GM23248 (cell line): ENCODE data around the gene SGK1. TPM values are rescaled to one million over a fixed set of nuclear protein-coding genes. Genes with fewer than 3 reads are reported as not detected.
A peak's percentile ranks its signal among the peaks of the same experiment; 100 is the strongest.

Source experiments
- DNase-seq: peaks from one replicate; pipeline ENCODE4 v3.0.0-alpha.2; 2015
- H2AFZ ChIP-seq: fragments of 200-600 bp; sonication (generic); 2 replicates; pipeline ENCODE4 v1.6.1; 2016; ENCODE audit warnings: antibody characterized with exemption
- H3F3A ChIP-seq: fragments of 200-600 bp; sonication (generic); 2 replicates; pipeline ENCODE4 v1.6.1; 2016; ENCODE audit warnings: mild to moderate bottlenecking, antibody characterized with exemption, mixed run types; ENCODE audit not compliant: insufficient read depth
- H3K27ac ChIP-seq: fragments of 200-600 bp; sonication (generic); 2 replicates; pipeline ENCODE4 v1.5.1; 2016; ENCODE audit warnings: mild to moderate bottlenecking
- H3K27me3 ChIP-seq: fragments of 200-600 bp; sonication (generic); replicated peaks from 2 replicates; pipeline ENCODE4 v1.6.1; 2016; ENCODE audit warnings: mild to moderate bottlenecking; ENCODE audit not compliant: insufficient read depth
- H3K36me3 ChIP-seq: fragments of 200-600 bp; sonication (generic); 2 replicates; pipeline ENCODE4 v1.6.1; 2016; ENCODE audit warnings: low read depth, mild to moderate bottlenecking
- H3K4me1 ChIP-seq: fragments of 200-600 bp; sonication (generic); 2 replicates; pipeline ENCODE4 v1.6.1; 2016; ENCODE audit warnings: mild to moderate bottlenecking; ENCODE audit not compliant: insufficient read depth
- H3K4me2 ChIP-seq: fragments of 200-600 bp; sonication (generic); one replicate; pipeline ENCODE4 v1.6.1; 2016; ENCODE audit warnings: mild to moderate bottlenecking; ENCODE audit not compliant: unreplicated experiment
- H3K4me3 ChIP-seq: fragments of 200-600 bp; sonication (generic); 2 replicates; pipeline ENCODE4 v1.5.1; 2016; ENCODE audit warnings: mild to moderate bottlenecking
- H3K79me2 ChIP-seq: fragments of 200-600 bp; sonication (generic); 2 replicates; pipeline ENCODE4 v1.6.1; 2016; ENCODE audit warnings: mild to moderate bottlenecking; ENCODE audit not compliant: insufficient read depth
- H3K9ac ChIP-seq: fragments of 200-600 bp; sonication (generic); 2 replicates; pipeline ENCODE4 v1.6.1; 2016; ENCODE audit warnings: mild to moderate bottlenecking
- H3K9me2 ChIP-seq: fragments of 200-600 bp; sonication (generic); 2 replicates; pipeline ENCODE4 v1.6.1; 2016; ENCODE audit warnings: mixed run types, mild to moderate bottlenecking, moderate library complexity; ENCODE audit not compliant: insufficient read depth
- H3K9me3 ChIP-seq: fragments of 200-600 bp; sonication (generic); one replicate; pipeline ENCODE4 v1.6.1; 2017; ENCODE audit warnings: low read depth
- H4K20me1 ChIP-seq: fragments of 200-600 bp; sonication (generic); 2 replicates; pipeline ENCODE4 v1.6.0; 2016; ENCODE audit not compliant: insufficient read depth
- EZH2 ChIP-seq: fragments of 200-600 bp; sonication (generic); IDR thresholded peaks from 2 replicates; pipeline ENCODE4 v1.6.1; 2018; ENCODE audit warnings: antibody characterized with exemption, mild to moderate bottlenecking; ENCODE audit not compliant: insufficient read depth, poor library complexity, severe bottlenecking
- EZH2phosphoT487 ChIP-seq: fragments of 200-600 bp; sonication (generic); IDR thresholded peaks from 2 replicates; pipeline ENCODE4 v1.6.1; 2018; ENCODE audit warnings: antibody characterized with exemption, moderate library complexity, mild to moderate bottlenecking, low read depth; ENCODE audit not compliant: insufficient read depth
- WGBS, 2 experiments: methylation state at CpG; one replicate each; pipeline ENCODE4 v1.1.6; 2015 to 2017; ENCODE audit warnings: low lambda C conversion rate in 2 of 2, low coverage in 1 of 2; ENCODE audit errors: missing lambda C conversion rate in 2 of 2; 5-methylcytosine and 5-hydroxymethylcytosine counted together
- in situ Hi-C: fragments of 300-500 bp; cut with MboI; formaldehyde crosslinking; loops from 2 replicates; pipeline ENCODE4 v1.15.0; 2020
- polyA plus RNA-seq: library from polyadenylated mRNA; unstranded; fragments of >200 nt; fragmentation: Nextera tagmentation; extraction: Ambion mirVana; gene quantifications from 2 replicates; pipeline ENCODE4 v1.2.1, GENCODE V29; 2016
- small RNA-seq: library from RNA; depleted of rRNA; stranded (forward); fragments of <200 nt; gene quantifications from one replicate; pipeline ENCODE3, GENCODE V24; 2014; ENCODE audit warnings: low read depth, low replicate concordance
- total RNA-seq: library from RNA; depleted of rRNA; stranded (reverse); fragments of >200 nt; shearing (Covaris generic); gene quantifications from 2 replicates; pipeline ENCODE4 v1.2.3, GENCODE V29; 2014

SGK1 gene
- total and polyA plus RNA-seq, 2 experiments from 2014 or later: 134 to 228 TPM

- no peaks in the 10 kb centered on the region for H3K9me2 ChIP-seq
- H3K9me3 ChIP-seq: no peaks in the 10 kb centered on the region
- no peak for TF ChIP-seq EZH2phosphoT487
- no peak for TF ChIP-seq EZH2
- H3K9ac ChIP-seq: no peak overlapping the region
- in situ Hi-C loops: loop anchor here (25.0 kb wide), 1 partner anchor 1309 kb away; no protein-coding TSS in a partner anchor
- H3K27ac ChIP-seq: no peak overlapping the region
- H2AFZ ChIP-seq: no peak overlapping the region
- H4K20me1 ChIP-seq: no peaks in the 10 kb centered on the region
- no peaks in the 10 kb centered on the region for H3K36me3 ChIP-seq
- H3K4me3 ChIP-seq: no peak overlapping the region
- H3K79me2 ChIP-seq: no peaks in the 10 kb centered on the region
- H3K4me2 ChIP-seq: no peak overlapping the region
- H3K4me1 ChIP-seq: no peaks in the 10 kb centered on the region
- DNase-seq: no peak
- 0 out of 2 replicates have a peak, but pooled peaks cover 3% of the 10 kb centered on the region for H3F3A ChIP-seq
- no peaks in the 10 kb centered on the region for H3K27me3 ChIP-seq
- WGBS, 2 experiments: 46 to 50% methylated on average over 1 of the region's 1 CpG
These were observed 189.8 kb downstream of the SGK1 start for GRCh38 chr6:134128146-134128545.

- in situ Hi-C loops: no loop called here
- Histone ChIP-seq H3K4me3 (0 out of 2 replicates have a peak overlapping the region, but pooled peaks have one; percentile 26), H2AFZ (peak overlapping the region; percentile 60), H3F3A (0 out of 2 replicates have a peak, but pooled peaks cover 3% of the 10 kb centered on the region), H3K4me2 (peak overlapping the region; percentile 38), H3K36me3 (no peaks in the 10 kb centered on the region), H3K27ac (no peak overlapping the region), H3K9me2 (no peaks in the 10 kb centered on the region), H3K79me2 (no peaks in the 10 kb centered on the region), H4K20me1 (no peaks in the 10 kb centered on the region), H3K4me1 (no peaks in the 10 kb centered on the region), H3K9me3 (no peaks in the 10 kb centered on the region), H3K27me3 (no peaks in the 10 kb centered on the region), H3K9ac (no peak overlapping the region)
- DNase-seq: peak; percentile 81
- TF ChIP-seq EZH2phosphoT487: no peak
- no peak for TF ChIP-seq EZH2
- 5 to 13% methylated on average over 5 of the region's 5 CpGs for WGBS, 2 experiments
These were observed 194.2 kb downstream of the SGK1 start for GRCh38 chr6:134123666-134124208.

GRCh38 chr6:134122775-134123174 is 195.1 kb downstream of the SGK1 start:
- H3K27me3 ChIP-seq: no peaks in the 10 kb centered on the region
- 93 to 100% methylated on average over 1 of the region's 1 CpG for WGBS, 2 experiments
- no peaks in the 10 kb centered on the region for H4K20me1 ChIP-seq
- no peak overlapping the region for H3K27ac ChIP-seq
- no peaks in the 10 kb centered on the region for H3K9me3 ChIP-seq
- H3F3A ChIP-seq: 0 out of 2 replicates have a peak, but pooled peaks cover 3% of the 10 kb centered on the region
- no peak for DNase-seq
- H3K36me3 ChIP-seq: no peaks in the 10 kb centered on the region
- H3K9ac ChIP-seq: no peak overlapping the region
- no peak overlapping the region for H3K4me2 ChIP-seq
- no peaks in the 10 kb centered on the region for H3K9me2 ChIP-seq
- TF ChIP-seq EZH2 (no peak), EZH2phosphoT487 (no peak)
- in situ Hi-C loops: no loop called here
- H2AFZ ChIP-seq: no peak overlapping the region
- H3K79me2 ChIP-seq: no peaks in the 10 kb centered on the region
- H3K4me1 ChIP-seq: no peaks in the 10 kb centered on the region
- no peak overlapping the region for H3K4me3 ChIP-seq

- Histone ChIP-seq H3K4me2 (no peak overlapping the region), H2AFZ (no peak overlapping the region), H3K9me3 (no peaks in the 10 kb centered on the region), H3K36me3 (no peaks in the 10 kb centered on the region), H3K9ac (no peak overlapping the region), H3K9me2 (no peaks in the 10 kb centered on the region), H3K79me2 (no peaks in the 10 kb centered on the region), H4K20me1 (no peaks in the 10 kb centered on the region), H3F3A (0 out of 2 replicates have a peak, but pooled peaks cover 3% of the 10 kb centered on the region), H3K4me1 (0 out of 2 replicates have a peak, but pooled peaks cover 7% of the 10 kb centered on the region), H3K4me3 (no peak overlapping the region), H3K27ac (no peak overlapping the region), H3K27me3 (no peaks in the 10 kb centered on the region)
- TF ChIP-seq EZH2phosphoT487 (no peak), EZH2 (no peak)
- in situ Hi-C loops: no loop called here
- no peak for DNase-seq
These were observed 198.4 kb downstream of the SGK1 start for GRCh38 chr6:134119486-134119885.

Small RNA genes lying within 50 kb of the gene (small RNA-seq; reads per million reads assigned to genes)
- gene RF00019 (not detected), gene RN7SL408P (not detected), gene RNA5SP218 (0.19 reads per million), gene RPS29P32 (not detected)
